HepG2 (cell line): ENCODE results near the gene RBCK1. TPM values are rescaled to one million over a fixed set of nuclear protein-coding genes. Genes with fewer than 3 reads are reported as not detected.

Source experiments
- CEBPZ ChIP-seq: IDR thresholded peaks from 2 replicates; pipeline ENCODE4 v1.6.1; 2012; ENCODE audit warnings: low read length, improper control_type of control experiment
- EHMT2 ChIP-seq: fragments of 200-600 bp; sonication (generic); IDR thresholded peaks from 2 replicates; pipeline ENCODE4 v1.7.0; 2017; ENCODE audit warnings: antibody characterized with exemption, low read depth, low read length, borderline replicate concordance
- ELF1 ChIP-seq: sonication (generic); formaldehyde crosslinking; IDR thresholded peaks from 2 replicates; pipeline ENCODE4 v1.4.0; 2020; ENCODE audit warnings: missing genetic modification reagents
- HMGXB3 ChIP-seq: sonication (generic); formaldehyde crosslinking; IDR thresholded peaks from 2 replicates; pipeline ENCODE4 v1.4.0; 2020; ENCODE audit warnings: missing genetic modification reagents, borderline replicate concordance
- KLF6 ChIP-seq: IDR thresholded peaks from 2 replicates; pipeline ENCODE4 v1.8.0; 2016; ENCODE audit warnings: missing biosample characterization, missing genetic modification reagents
- KLF9 ChIP-seq: IDR thresholded peaks from 2 replicates; pipeline ENCODE4 v1.6.1; 2016; ENCODE audit warnings: low read depth
- NFYC ChIP-seq: IDR thresholded peaks from 2 replicates; pipeline ENCODE4 v1.6.1; 2016; ENCODE audit warnings: missing genetic modification reagents, missing compliant biosample characterization
- RBM39 ChIP-seq: fragments of 200-400 bp; formaldehyde crosslinking; IDR thresholded peaks from one replicate; pipeline ENCODE4 v1.6.1; 2018; ENCODE audit warnings: antibody characterized with exemption, mild to moderate bottlenecking, low read depth, low read length; ENCODE audit not compliant: poor library complexity, severe bottlenecking
- SRSF1 ChIP-seq: fragments of 200-400 bp; formaldehyde crosslinking; optimal IDR thresholded peaks from 2 replicates; pipeline ENCODE3; 2017; ENCODE audit warnings: mild to moderate bottlenecking, low read depth, low read length, moderate library complexity
- U2AF2 ChIP-seq: fragments of 200-400 bp; formaldehyde crosslinking; IDR thresholded peaks from 2 replicates; pipeline ENCODE4 v1.6.1; 2017; ENCODE audit warnings: low read depth, mild to moderate bottlenecking, low read length
- ZBTB25 ChIP-seq: IDR thresholded peaks from 2 replicates; pipeline ENCODE4 v1.6.1; 2018; ENCODE audit warnings: missing genetic modification reagents
- ZBTB34 ChIP-seq: sonication (generic); formaldehyde crosslinking; IDR thresholded peaks from 2 replicates; pipeline ENCODE4 v1.8.0; 2022; ENCODE audit warnings: mild to moderate bottlenecking, missing genetic modification reagents
- ZNF335 ChIP-seq: sonication (generic); formaldehyde crosslinking; IDR thresholded peaks from 2 replicates; pipeline ENCODE4 v1.4.0; 2020; ENCODE audit warnings: missing genetic modification reagents
- ZNF510 ChIP-seq: sonication (generic); formaldehyde crosslinking; IDR thresholded peaks from 2 replicates; pipeline ENCODE4 v1.4.0; 2020; ENCODE audit warnings: low read depth, mild to moderate bottlenecking, missing genetic modification reagents
- ZNF572 ChIP-seq: sonication (generic); formaldehyde crosslinking; IDR thresholded peaks from 2 replicates; pipeline ENCODE4 v1.5.1; 2020; ENCODE audit warnings: mild to moderate bottlenecking, missing genetic modification reagents
- ZNF773 ChIP-seq: sonication (generic); formaldehyde crosslinking; IDR thresholded peaks from 2 replicates; pipeline ENCODE4 v1.4.0; 2020; ENCODE audit warnings: missing genetic modification reagents, borderline replicate concordance
- ZNF800 ChIP-seq: sonication (generic); formaldehyde crosslinking; IDR thresholded peaks from 2 replicates; pipeline ENCODE4 v1.4.0; 2020; ENCODE audit warnings: missing genetic modification reagents
- polyA plus RNA-seq, 8 experiments: library from polyadenylated mRNA; depleted of rRNA in 3 of 8; stranded (reverse) in 7 of 8; unstranded in 1 of 8; fragments of >200 nt; fragmentation: Illumina TruSeq in 4 of 8; extraction: Trizol in 4 of 8; gene quantifications; 2 replicates each; pipeline versions ENCODE4 v1.2.1 to v1.2.3, GENCODE V29; 2011 to 2016; ENCODE audit warnings: low read depth in 4 of 8, missing spikeins in 1 of 8, mixed read lengths in 1 of 8; ENCODE audit not compliant: insufficient read depth in 1 of 8
- total RNA-seq, 5 experiments: library from RNA; depleted of rRNA; stranded (reverse); fragments of >200 nt; fragmentation: Illumina TruSeq; extraction: Trizol; gene quantifications; 2 replicates each; pipeline ENCODE4 v1.2.3, GENCODE V29; 2016; ENCODE audit warnings: low read depth in 1 of 5

RBCK1 gene
- total and polyA plus RNA-seq, 2 of the 13 experiments (the other 11 are each of a cell fraction or from before 2014, with no cell fraction given): 149 to 215 TPM

GRCh38 chr20:373171-373890, 34.8 kb upstream of the RBCK1 start (continued):
- TF ChIP-seq ELF1 (CRISPR knock-in tag): peak; percentile 22; the same call in 1 of the 2 replicates
- TF ChIP-seq U2AF2: no peak
- no peak for TF ChIP-seq ZNF773
- TF ChIP-seq ZNF572 (CRISPR knock-in tag): no peak
- TF ChIP-seq ZBTB34 (CRISPR knock-in tag): 0 out of 2 replicates have a peak, but pooled peaks have one; percentile 49
- no peak for TF ChIP-seq NFYC (CRISPR knock-in tag)
- TF ChIP-seq KLF6 (CRISPR knock-in tag): 0 out of 2 replicates have a peak, but pooled peaks have one; percentile 57
- TF ChIP-seq ZNF335 (CRISPR knock-in tag): no peak; the same call in 1 of the 2 replicates
- TF ChIP-seq EHMT2: no peak
- TF ChIP-seq ZNF800: no peak
- TF ChIP-seq HMGXB3 (CRISPR knock-in tag): no peak
- TF ChIP-seq CEBPZ: no peak
- TF ChIP-seq SRSF1: no peak
- TF ChIP-seq ZBTB25 (CRISPR knock-in tag): no peak; the same call in none of the 2 replicates
- peak; percentile 9 for TF ChIP-seq RBM39
- TF ChIP-seq ZNF510: no peak
- no peak for TF ChIP-seq KLF9 (CRISPR knock-in tag)
